Measurements from ENCODE around the gene ZSCAN12.

ZSCAN12 gene

DNA sequence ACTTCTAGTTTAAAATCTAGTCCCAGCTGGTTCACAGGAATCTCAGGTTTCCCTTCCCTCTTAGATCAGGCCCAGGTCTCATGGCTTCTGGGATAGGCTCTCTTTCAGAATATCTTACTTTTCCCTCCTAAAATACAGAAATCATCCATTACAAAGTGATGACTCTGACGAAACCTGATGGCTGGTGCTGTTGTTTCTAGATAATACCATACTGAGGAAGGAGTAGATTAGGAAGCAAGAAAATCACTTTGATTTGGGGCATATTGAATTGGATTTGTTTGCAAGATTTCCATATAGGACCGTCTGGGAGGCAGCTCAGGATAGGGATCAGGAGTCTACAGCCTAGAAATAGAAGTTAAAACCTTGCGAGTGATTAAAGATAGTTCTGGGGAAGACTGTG lies 46.2 kb downstream of the ZSCAN12 start:
- no peak for DNase-seq

GRCh38 chr6:28351493-28351925 lies 48.0 kb downstream of the ZSCAN12 start:
- DNase-seq, result no peak

DNA sequence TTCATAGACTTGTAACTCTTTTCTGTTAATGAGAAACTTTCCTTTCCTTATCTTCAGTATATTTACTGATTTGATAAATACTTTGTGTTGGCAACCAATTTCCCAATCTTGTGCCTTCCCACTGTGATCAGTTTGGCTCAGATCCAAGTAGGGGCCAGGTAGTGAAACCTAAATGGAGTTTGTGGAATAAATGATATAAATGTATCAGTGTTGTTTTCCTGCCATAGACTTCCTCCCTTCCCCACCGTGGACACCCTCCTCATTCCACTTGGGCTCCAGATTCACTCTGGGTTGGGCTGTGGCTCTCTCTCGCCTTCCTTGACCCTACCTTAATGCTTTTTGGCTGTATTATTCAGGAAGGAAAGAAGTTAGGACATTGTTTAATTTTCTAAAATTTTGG lies 48.5 kb downstream of the ZSCAN12 start:
- no peak for DNase-seq

DNA sequence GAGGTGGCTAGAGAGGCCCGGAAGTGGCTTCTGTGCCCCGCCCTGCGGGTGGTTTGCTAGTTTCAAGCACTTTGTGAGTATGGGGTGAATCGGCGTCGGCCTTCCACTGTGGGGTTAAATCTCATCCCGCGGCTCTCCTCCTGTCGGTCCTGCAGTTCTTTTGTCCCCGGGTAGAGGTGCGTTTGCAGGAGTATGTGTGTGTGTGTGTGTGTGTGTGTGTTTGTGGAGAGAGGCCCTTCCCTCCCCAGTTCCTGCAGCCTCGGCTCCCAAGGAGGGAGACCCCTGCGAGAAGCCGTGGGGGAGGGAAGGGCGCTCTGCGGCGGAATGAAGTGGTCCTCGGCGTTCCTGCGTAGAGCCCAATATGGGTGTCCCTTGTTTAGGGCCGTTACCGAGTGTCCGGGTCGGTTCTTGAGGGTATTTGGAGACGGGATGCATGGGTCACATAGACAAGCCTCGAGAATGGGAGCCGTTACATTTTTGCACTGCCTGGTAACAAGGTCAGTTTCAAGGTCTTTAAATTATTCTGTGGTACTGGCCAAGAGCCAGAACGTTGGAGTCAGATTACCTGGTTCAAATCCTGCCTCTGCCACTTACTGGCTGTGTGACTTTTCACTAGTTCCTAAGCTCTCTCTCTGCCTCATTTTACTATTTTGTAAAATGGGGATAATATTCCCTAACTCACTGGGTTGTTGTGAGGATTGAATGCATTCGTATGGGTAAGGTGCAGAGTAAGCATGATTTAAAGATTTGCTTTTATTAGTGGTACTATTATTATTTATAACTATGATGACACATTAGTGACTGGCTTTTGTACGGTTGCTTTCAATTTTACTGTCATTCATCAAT lies 49.4 kb downstream of the ZSCAN12 start, which contains the start of gene ZKSCAN3:
Gene ZKSCAN3, plus strand, starts transcription at position 56 of the 846 bp plus-strand sequence. CDS start 9,640 bp downstream, outside the sequence.
- DNase-seq, result peak; percentile 87 to 88

GRCh38 chr6:28349344-28349891 lies 50.1 kb downstream of the ZSCAN12 start:
- DNase-seq, result no peak

DNA sequence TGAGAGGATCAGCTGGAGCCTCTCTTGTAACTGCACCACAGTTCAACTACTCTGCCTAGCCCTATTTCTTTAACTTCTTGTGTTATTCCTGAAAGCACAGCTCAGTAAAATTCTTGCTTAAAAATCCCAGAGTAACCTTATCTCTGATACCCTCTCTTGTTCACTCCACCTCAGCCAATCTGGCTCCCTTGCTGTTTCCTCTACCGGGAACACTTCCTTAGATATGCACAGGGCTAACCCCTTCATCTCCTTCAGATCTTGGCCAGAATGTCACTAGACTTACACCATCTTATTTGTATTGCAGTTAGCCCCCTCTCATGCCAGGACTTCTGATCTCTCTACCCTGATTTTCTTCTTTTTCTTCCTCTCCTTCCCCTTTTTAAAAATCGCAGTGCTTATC lies 52.4 kb downstream of the ZSCAN12 start:
- no peak for DNase-seq

DNA sequence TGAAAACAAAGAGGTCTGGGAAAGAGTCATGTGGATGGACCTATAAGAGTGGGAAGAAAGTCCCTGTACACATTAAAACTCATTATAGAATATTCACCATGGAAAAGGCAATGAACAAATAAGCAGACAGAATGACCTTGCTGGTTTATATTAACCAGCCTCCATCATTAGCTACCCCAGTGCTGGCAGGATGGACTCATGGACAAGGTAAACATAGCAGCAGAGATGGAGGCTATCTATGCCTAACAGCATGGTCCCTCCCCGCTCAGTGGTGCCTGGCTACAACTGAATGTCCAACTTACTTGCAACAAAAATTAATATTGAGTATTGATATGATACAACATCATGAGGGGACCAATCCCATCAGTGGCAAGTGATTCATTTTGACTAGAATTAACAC lies 54.3 kb downstream of the ZSCAN12 start:
- no peak for DNase-seq

GRCh38 chr6:28343898-28344677 lies 55.5 kb downstream of the ZSCAN12 start:
- no peak for DNase-seq

DNA sequence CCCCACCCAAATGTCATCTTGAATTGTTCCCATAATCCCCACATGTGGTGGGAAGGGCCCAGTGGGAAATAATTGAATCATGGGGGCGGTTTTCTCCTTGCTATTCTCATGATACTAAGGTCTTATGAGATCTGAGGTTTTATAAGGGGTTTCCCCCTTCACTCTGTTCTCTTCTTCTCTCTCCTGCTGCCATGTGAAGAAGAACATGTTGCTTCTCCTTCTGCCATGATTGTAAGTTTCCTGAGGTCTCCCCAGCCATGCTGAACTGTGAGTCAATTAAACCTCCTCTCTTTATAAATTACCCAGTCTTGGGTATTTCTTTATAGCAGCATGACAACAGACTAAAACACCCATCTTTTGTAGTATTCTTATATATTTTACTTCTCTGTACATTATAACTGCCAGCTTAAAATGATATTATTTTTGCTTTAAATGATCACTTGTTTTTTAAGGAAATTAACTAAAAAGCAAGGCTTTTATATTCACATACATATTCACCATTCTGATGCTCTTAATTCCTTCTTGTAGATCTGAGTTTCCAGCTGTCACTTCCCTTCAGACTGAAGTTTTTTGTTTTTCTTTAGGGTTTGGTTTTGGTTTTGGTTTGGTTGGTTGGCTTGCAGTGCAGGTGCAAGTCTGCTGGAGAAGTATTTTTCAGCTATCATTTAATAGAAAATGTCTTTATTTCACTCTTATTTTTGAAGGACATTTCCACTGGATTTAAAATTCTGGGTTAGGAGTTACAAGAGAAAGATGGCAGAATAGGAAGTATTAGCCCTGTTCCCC lies 59.0 kb downstream of the ZSCAN12 start:
- DNase-seq, result no peak

- no peak for DNase-seq
These were observed 62.4 kb downstream of the ZSCAN12 start for GRCh38 chr6:28337121-28337520.

DNA sequence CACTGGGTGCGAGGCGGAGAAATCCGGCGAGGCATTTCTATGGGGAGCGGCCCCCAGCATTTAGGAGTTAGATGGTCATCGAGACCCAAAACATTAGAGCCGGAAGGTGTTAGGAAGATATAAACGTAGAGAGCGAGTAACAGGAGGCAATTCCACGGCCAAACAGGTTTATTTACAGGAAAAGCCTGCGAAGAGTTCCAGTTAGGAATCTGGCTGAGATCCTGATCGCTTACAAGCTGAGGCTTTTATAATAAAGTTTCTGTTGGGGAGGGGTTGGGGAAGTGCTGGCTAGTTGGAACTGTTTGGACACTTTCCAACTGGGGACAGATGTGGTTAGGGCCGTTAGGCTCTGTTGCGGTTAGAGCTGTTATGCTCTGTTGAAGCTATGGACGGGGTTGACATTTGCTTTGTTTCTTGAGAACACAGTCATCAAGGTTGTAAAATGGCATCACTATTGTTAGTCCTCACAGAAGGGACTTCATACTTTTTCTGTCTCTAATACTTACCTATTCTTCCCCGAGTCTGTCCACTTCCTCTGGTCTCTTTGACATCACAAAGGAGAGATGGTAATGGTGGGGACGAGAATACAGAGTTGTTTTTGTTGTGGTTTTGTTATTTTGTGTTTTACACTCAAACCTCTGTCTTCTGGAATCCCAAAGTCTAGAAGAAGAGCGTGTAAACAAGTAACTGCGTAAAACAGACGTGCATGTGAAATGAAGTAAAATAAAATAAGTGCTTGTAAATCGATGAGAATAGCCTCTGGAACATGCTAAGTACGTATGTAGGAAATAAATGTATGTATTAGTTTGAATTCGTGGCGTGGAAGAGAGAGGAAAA lies 63.0 kb downstream of the ZSCAN12 start:
- peak in 1 of 2 donors; percentile 28 for DNase-seq

DNA sequence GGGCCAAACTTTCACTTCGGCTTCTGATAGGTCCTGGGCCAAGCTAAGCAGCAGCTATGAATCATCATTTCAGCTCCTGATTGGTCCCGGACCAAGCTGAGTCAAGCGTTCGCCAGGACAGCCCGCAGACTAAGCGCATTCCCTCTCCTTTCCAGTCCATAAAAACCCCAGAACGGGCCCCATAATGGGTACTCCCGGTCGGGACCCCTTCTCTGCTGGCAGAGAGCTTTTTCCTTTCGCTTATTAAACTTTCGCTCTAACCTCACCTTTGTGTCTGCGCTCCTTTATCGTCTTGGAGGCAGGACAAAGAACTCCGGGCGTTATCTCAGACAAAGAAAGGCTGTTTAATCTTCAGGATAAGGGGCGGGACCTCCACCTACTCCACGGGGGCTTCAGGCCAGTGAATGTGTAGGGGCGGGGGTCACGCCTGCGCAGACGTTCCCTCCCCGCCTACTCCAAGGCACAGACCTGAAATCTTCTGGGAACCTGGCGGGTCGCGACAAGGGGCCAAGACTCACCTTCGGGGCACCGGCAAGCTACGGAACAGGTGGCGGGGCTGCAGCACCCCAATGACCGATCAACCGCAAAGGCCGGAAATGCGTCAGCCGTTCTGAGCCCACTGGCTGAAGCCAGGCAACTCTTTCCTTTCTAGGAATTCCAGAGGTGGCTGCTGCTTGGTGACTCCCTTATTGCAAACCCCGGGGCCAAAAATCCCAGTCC lies 63.8 kb downstream of the ZSCAN12 start, which contains the start of gene ZSCAN31:
Gene ZSCAN31, minus strand, starts transcription at position 585 of the 720 bp plus-strand sequence. CDS start 6,465 bp downstream, outside the sequence.
- peak; percentile 73 to 77 for DNase-seq

DNA sequence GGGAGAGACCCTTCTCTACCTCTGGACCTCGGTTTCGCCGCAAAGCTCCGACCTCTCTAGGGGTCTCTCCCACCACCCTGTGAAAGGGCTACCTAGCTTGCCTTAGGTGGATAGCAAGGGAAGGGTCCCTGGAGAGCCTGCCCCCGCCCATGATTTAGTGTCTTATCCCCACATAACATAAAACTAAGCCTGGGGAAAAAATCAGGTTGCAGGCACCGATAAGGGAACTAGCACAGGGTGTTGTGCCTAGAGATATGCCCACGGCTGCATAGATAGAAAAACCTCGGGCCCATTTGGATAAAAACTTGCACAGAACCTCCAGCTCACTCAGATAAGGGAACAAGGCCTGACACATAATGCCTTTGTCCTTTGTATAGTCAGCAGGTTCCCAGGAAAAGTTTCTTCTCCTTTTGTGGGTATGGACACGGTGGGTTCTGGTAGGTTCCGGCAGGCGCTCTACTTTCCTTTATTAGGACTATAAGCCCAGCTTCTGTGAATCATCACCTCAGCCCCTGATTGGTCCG lies 64.4 kb downstream of the ZSCAN12 start:
- no peak for DNase-seq

DNA sequence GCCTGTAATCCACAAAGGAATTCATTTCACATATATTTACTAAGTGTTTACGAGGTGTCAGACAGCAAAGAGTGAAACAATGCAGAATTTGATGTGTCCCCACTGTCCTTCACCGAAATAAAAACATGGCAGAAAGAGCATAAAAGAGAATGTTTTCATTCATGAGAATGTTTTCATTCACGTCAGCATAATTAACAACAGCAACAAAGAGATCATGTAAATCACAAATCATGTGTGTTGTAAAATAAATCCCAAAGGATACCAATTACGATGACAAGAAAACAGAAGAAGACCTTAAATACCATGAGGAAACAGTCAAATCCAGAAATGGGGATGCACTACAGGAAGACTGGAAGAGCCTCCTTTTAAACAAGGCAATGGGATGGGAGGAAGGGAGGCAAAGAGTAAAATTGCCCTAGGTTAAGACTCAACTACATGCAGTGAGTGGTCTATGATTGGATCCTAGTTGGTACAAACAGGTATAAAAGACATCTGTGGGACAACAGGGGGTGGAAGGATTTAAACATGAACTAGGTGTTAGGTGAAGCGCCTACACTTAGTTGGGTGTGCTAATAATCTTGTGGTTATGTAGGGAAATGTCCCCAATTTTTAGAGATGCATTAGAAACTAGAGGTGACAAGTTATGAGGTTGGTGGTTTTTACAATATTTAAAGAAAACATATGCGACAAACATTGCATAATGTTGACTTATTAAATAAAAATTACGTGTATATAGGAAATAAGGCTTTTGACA lies 65.1 kb downstream of the ZSCAN12 start:
- DNase-seq, result no peak

- no peak for DNase-seq
These were observed 65.9 kb downstream of the ZSCAN12 start for GRCh38 chr6:28333599-28334018.

GRCh38 chr6:28333047-28333446 lies 66.5 kb downstream of the ZSCAN12 start:
- DNase-seq, result no peak

DNA sequence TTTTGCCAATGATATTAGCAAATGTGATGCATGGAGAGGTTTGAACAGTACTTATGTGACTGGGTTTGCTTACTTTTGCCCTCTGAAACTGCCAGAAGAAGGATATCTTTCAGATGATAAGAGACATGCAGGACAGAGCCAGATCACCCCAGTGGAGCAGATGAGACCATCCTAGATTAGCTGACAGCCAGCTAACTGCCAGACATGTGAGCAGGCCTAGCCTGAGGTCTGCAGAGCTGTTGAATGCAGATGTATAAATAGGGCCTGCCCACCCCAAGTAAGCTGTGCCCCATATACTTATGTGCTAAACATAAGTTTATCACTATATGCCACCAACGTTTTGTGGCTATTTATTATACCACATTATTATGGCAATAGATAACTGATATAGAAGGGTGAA lies 69.5 kb downstream of the ZSCAN12 start:
- no peak for DNase-seq
